NCI-H345 (cell line): ENCODE measurements around the gene NRXN3.

Experiments
- DNase-seq: peaks from one replicate; lab custom pipeline; 2025; lab: John Stamatoyannopoulos, UW

NRXN3 gene

GRCh38 chr14:78173346-78174035 lies 3.3 kb downstream of the NRXN3 start:
- DNase-seq, result no peak

GRCh38 chr14:78175412-78175811 lies 5.2 kb downstream of the NRXN3 start:
- no peak for DNase-seq

- no peak for DNase-seq
Observed at GRCh38 chr14:78178071-78178470, 7.9 kb downstream of the NRXN3 start.

- no peak for DNase-seq
Observed at GRCh38 chr14:78178971-78179370, 8.8 kb downstream of the NRXN3 start.

GRCh38 chr14:78181270-78181669 lies 11.1 kb downstream of the NRXN3 start:
- DNase-seq, result peak; percentile 25

- DNase-seq, result peak; percentile 21
Observed at GRCh38 chr14:78182722-78183121, 12.5 kb downstream of the NRXN3 start.

- no peak for DNase-seq
Observed at GRCh38 chr14:78184157-78184556, 14.0 kb downstream of the NRXN3 start.

- DNase-seq, result no peak
Observed at GRCh38 chr14:78186277-78186676, 16.1 kb downstream of the NRXN3 start.

GRCh38 chr14:78188882-78189281 lies 18.7 kb downstream of the NRXN3 start:
- DNase-seq, result no peak

GRCh38 chr14:78195431-78195830 lies 25.3 kb downstream of the NRXN3 start:
- DNase-seq, result no peak

- no peak for DNase-seq
Observed at GRCh38 chr14:78196323-78196722, 26.1 kb downstream of the NRXN3 start.

GRCh38 chr14:78197051-78197450 lies 26.9 kb downstream of the NRXN3 start:
- DNase-seq, result peak; percentile 90

- DNase-seq, result no peak
Observed at GRCh38 chr14:78202163-78202562, 32.0 kb downstream of the NRXN3 start.

GRCh38 chr14:78202976-78203375 lies 32.8 kb downstream of the NRXN3 start:
- DNase-seq, result peak; percentile 97

- DNase-seq, result no peak
Observed at GRCh38 chr14:78207414-78207813, 37.2 kb downstream of the NRXN3 start.

- no peak for DNase-seq
Observed at GRCh38 chr14:78220273-78220672, 50.1 kb downstream of the NRXN3 start.

- no peak for DNase-seq
Observed at GRCh38 chr14:78222746-78223145, 52.6 kb downstream of the NRXN3 start.

GRCh38 chr14:78227248-78228077 lies 57.3 kb downstream of the NRXN3 start:
- peak; percentile 32 for DNase-seq

GRCh38 chr14:78228702-78229327 lies 58.6 kb downstream of the NRXN3 start:
- DNase-seq, result no peak

GRCh38 chr14:78232231-78233000 lies 62.2 kb downstream of the NRXN3 start:
- DNase-seq, result no peak

GRCh38 chr14:78238141-78238540 lies 68.0 kb downstream of the NRXN3 start:
- no peak for DNase-seq

- peak; percentile 16 for DNase-seq
Observed at GRCh38 chr14:78240567-78240966, 70.4 kb downstream of the NRXN3 start.
